ENCODE data around the gene ABCG1.

- no peak for TF ChIP-seq CTCF (IDR thresholded peaks at IDR 0.05)
- no peak for TF ChIP-seq EZH2phosphoT487 (IDR thresholded peaks at IDR 0.05)
- TF ChIP-seq EZH2 (IDR thresholded peaks at IDR 0.05): no peak
Observed at GRCh38 chr21:42202321-42202720, 16.6 kb upstream of the ABCG1 start.
